Stimulated activated CD8-positive, alpha-beta memory T cell treated with anti-CD3 and anti-CD28 coated beads, Interleukin-15, amount 100 ng/mL, for 24 hours (primary cell): ENCODE measurements around the gene SNF8.

ENCODE experiments used
- DNase-seq: peaks from one replicate; pipeline ENCODE4 v3.0.0-alpha.2; 2020; ENCODE audit warnings: low read depth

SNF8 gene

DNA sequence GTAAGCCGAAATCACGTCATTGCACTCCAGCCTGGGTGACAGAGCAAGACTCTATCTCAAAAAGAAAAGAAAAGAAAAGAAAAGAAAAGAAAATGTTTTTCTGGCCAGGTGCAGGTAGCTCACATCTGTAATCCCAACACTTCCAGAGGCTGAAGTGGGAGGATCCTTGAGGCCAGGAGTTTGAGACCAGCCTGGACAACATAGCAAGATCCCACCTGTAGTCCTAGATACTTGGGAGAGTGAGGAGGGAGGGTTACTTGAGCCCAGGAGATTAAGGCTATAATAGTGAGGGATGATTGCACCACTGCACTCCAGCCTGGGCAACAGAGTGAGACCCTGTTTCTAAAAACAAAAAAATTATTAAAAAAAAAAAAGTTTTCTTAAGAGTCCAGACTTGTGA is 54.6 kb downstream of the SNF8 start:
- DNase-seq = no peak

DNA sequence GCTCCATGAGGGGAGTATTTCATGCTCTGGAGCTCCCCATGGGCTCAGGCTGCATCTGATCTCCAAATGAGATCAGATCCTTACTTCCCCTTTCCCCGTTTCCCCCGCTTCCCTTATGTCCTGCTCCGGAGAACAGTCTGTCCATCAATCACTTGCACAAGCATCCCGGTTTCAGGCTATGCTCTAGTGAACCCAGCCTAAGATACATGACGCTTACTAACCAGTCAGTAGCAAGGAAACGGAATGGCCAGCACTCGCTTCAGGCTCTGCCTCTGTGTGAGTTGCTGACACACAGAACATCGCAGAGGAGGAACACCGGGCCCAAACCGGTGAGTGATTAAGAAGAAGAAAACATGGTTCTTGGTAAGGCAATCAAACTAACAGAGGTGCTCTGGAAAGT is 61.5 kb downstream of the SNF8 start:
- DNase-seq = no peak

DNA sequence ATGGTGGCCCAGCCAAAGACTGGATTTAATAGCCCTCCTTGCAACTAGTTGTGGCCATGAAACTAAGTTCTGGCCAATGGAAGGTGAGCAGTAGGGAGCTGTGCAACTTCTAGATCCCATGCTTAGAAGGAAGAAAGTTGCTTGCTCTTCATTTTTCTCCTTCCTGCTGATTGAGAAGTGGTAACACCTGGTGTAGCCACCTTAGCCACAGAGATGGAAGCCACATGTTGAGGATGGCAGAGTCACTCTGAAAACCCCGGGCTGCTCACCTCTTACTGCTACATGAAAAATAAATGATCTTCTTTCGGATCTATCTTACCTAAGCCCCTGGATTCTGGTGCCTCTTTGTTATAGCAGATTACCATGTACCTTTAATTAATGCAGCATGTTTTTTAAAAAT is 62.4 kb downstream of the SNF8 start:
- no peak for DNase-seq
